ENCODE results near the gene COL4A2.

The COL4A2 gene

GRCh38 chr13:110507678-110508381, 200.7 kb downstream of the COL4A2 start:
- no peak overlapping the region for H3K4me3 ChIP-seq (ENCODE audit: low read length)
- TF ChIP-seq ZNF274 (IDR thresholded peaks at IDR 0.05; ENCODE audit: low read depth, low read length): no peak

- TF ChIP-seq ZNF274 (IDR thresholded peaks at IDR 0.05; ENCODE audit: low read depth, low read length): no peak
- no peak overlapping the region for H3K4me3 ChIP-seq (ENCODE audit: low read length)
Observed at GRCh38 chr13:110509478-110509926, 202.4 kb downstream of the COL4A2 start.

- TF ChIP-seq ZNF274 (IDR thresholded peaks at IDR 0.05; ENCODE audit: low read depth, low read length): no peak
- H3K4me3 ChIP-seq (ENCODE audit: low read length): no peak overlapping the region
Observed at GRCh38 chr13:110509971-110510786, 203.1 kb downstream of the COL4A2 start.

- no peak for TF ChIP-seq ZNF274 (IDR thresholded peaks at IDR 0.05; ENCODE audit: low read depth, low read length)
- no peak overlapping the region for H3K4me3 ChIP-seq (ENCODE audit: low read length)
Observed at GRCh38 chr13:110511509-110512181, 204.6 kb downstream of the COL4A2 start.

- no peak overlapping the region for H3K4me3 ChIP-seq (ENCODE audit: low read length)
- no peak for TF ChIP-seq ZNF274 (IDR thresholded peaks at IDR 0.05; ENCODE audit: low read depth, low read length)
Observed at GRCh38 chr13:110512198-110512740, 205.2 kb downstream of the COL4A2 start.

GRCh38 chr13:110516500-110516899, 209.4 kb downstream of the COL4A2 start:
- H3K4me3 ChIP-seq (ENCODE audit: low read length): no peak overlapping the region
- TF ChIP-seq ZNF274 (IDR thresholded peaks at IDR 0.05; ENCODE audit: low read depth, low read length): no peak

- TF ChIP-seq ZNF274 (IDR thresholded peaks at IDR 0.05; ENCODE audit: low read depth, low read length): no peak
- no peak overlapping the region for H3K4me3 ChIP-seq (ENCODE audit: low read length)
Observed at GRCh38 chr13:110517505-110518225, 210.6 kb downstream of the COL4A2 start.

- no peak overlapping the region for H3K4me3 ChIP-seq (ENCODE audit: low read length)
- TF ChIP-seq ZNF274 (IDR thresholded peaks at IDR 0.05; ENCODE audit: low read depth, low read length): no peak
Observed at GRCh38 chr13:110518226-110518525, 211.1 kb downstream of the COL4A2 start.

- no peak overlapping the region for H3K4me3 ChIP-seq (ENCODE audit: low read length)
- no peak for TF ChIP-seq ZNF274 (IDR thresholded peaks at IDR 0.05; ENCODE audit: low read depth, low read length)
Observed at GRCh38 chr13:110518571-110518970, 211.5 kb downstream of the COL4A2 start.

GRCh38 chr13:110519046-110519445, 212.0 kb downstream of the COL4A2 start:
- TF ChIP-seq ZNF274 (IDR thresholded peaks at IDR 0.05; ENCODE audit: low read depth, low read length): no peak
- no peak overlapping the region for H3K4me3 ChIP-seq (ENCODE audit: low read length)

- no peak for TF ChIP-seq ZNF274 (IDR thresholded peaks at IDR 0.05; ENCODE audit: low read depth, low read length)
- H3K4me3 ChIP-seq (ENCODE audit: low read length): no peak overlapping the region
Observed at GRCh38 chr13:110519506-110519905, 212.4 kb downstream of the COL4A2 start.

GRCh38 chr13:110520431-110521295, 213.6 kb downstream of the COL4A2 start:
- no peak for TF ChIP-seq ZNF274 (IDR thresholded peaks at IDR 0.05; ENCODE audit: low read depth, low read length)
- no peak overlapping the region for H3K4me3 ChIP-seq (ENCODE audit: low read length)

GRCh38 chr13:110521296-110521680, 214.2 kb downstream of the COL4A2 start:
- no peak overlapping the region for H3K4me3 ChIP-seq (ENCODE audit: low read length)
- TF ChIP-seq ZNF274 (IDR thresholded peaks at IDR 0.05; ENCODE audit: low read depth, low read length): no peak
